Psoas muscle (tissue), 8 donors: Measurements from ENCODE around the gene PLEKHJ1. TPM values are rescaled to one million over a fixed set of nuclear protein-coding genes. Genes with fewer than 3 reads are reported as not detected.
A peak's percentile ranks its signal among the peaks of the same experiment; 100 is the strongest.
"Not testable (repeated sequence)": the region's sequence is repeated elsewhere in the genome, so short reads cannot be mapped to it uniquely, and the experiment has no call there.

Experiments
- ATAC-seq, 4 donors: fragments of 200-7000 bp; cut with Tn5 transposase; one replicate each; pipeline ENCODE4 v1.9.1; 2020; ENCODE audit warnings: moderate library complexity in 3 of 4, mild to moderate bottlenecking in 2 of 4
- DNase-seq, 2 donors: peaks; one replicate each; pipeline ENCODE4 v3.0.0-alpha.2; 2020
- H3K27ac ChIP-seq: fragments of 200-600 bp; one replicate; pipeline ENCODE4 v1.8.0; 2022
- H3K27me3 ChIP-seq, 3 donors: fragments of 200-600 bp in 1 of 3; one replicate each; pipeline versions ENCODE4 v1.6.1 to v1.8.0; 2013 to 2022; ENCODE audit warnings: low read length in 2 of 3, mild to moderate bottlenecking in 2 of 3, moderate library complexity in 1 of 3; ENCODE audit not compliant: insufficient read depth in 3 of 3
- H3K36me3 ChIP-seq, 2 donors: fragments of 200-600 bp in 1 of 2; one replicate each; pipeline versions ENCODE4 v1.6.1 to v1.8.0; 2013 to 2022; ENCODE audit warnings: low read depth in 1 of 2, mild to moderate bottlenecking in 1 of 2, moderate library complexity in 1 of 2; ENCODE audit not compliant: insufficient read depth in 1 of 2
- H3K4me1 ChIP-seq: fragments of 200-600 bp; one replicate; pipeline ENCODE4 v1.8.0; 2022
- H3K4me3 ChIP-seq: fragments of 200-600 bp; one replicate; pipeline ENCODE4 v1.8.0; 2022; ENCODE audit warnings: mild to moderate bottlenecking
- H3K9me3 ChIP-seq: fragments of 200-600 bp; one replicate; pipeline ENCODE4 v1.8.0; 2022
- WGBS, 3 donors: extraction: QIAGEN DNeasy Blood & Tissue Kit; methylation state at CpG; one replicate each; pipeline versions ENCODE4 v1.1.6 to v1.1.7; 2013; 5-methylcytosine and 5-hydroxymethylcytosine counted together
- intact Hi-C, 2 donors: fragments of 100-400 bp; cut with DNase I; formaldehyde crosslinking; loops; one replicate each; pipeline versions ENCODE4 v1.11.0 to v1.14.2; 2022
- long read RNA-seq, 2 donors: library from polyadenylated mRNA; unstranded; transcript quantifications; one replicate each; pipeline ENCODE4 v2.0.0, GENCODE V29; 2021
- polyA plus RNA-seq, 3 donors: library from polyadenylated mRNA; stranded (reverse); fragments of 200-250 nt; gene quantifications; one replicate each; pipeline ENCODE4 v1.2.3, GENCODE V29; 2013
- total RNA-seq, 4 donors: library from RNA; stranded (reverse); fragmentation: NEBNext Ultra II Directional in 2 of 4; extraction: Animal tissue kit (Norgen Biotek cat#: 25700) in 2 of 4; gene quantifications; one replicate each; pipeline versions ENCODE4 v1.2.1 to v1.2.4, GENCODE V29; 2021 to 2023
- TF ChIP-seq, protein P1 (sequence below): fragments of 200-600 bp; IDR thresholded peaks from one replicate; pipeline ENCODE4 v1.8.0; 2022; ENCODE audit warnings: antibody characterized with exemption
- donor health status: healthy with polysubstance abuse.
- donor health status: DM: no; HTN: no; CAD: no; lungs with moderate emphysema.
- donor health status: Bipolar disorder and iron deficiency.
- donor health status: healthy.
- donor health status: DM: yes; HTN: yes; CAD: no.
- donor health status: DM: no; HTN: no; CAD: no.
- donor health status: DM: no; HTN: no; CAD: no.
- donor health status: DM: yes; HTN: yes; CAD: no.

The PLEKHJ1 gene, protein sequence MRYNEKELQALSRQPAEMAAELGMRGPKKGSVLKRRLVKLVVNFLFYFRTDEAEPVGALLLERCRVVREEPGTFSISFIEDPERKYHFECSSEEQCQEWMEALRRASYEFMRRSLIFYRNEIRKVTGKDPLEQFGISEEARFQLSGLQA
- total RNA-seq (10 to 100 TPM; 54.9 to 65.5 (median 60.0) TPM), polyA plus RNA-seq (100 to 1,000 TPM in 1 of 3 donors, 10 to 100 TPM in 2; 80.6 to 146 (median 95.3) TPM)
- long read RNA-seq, donor 1, transcript PLEKHJ1-201 (6 exons, 1,206 nt) = major isoform, 78 of 81 reads
- long read RNA-seq, donor 1, partial matches to known transcripts = 0 of 81 reads
- long read RNA-seq, donor 1, other reads (novel, unspliced or antisense) = 1 of 81 reads
- long read RNA-seq, donor 2, transcript PLEKHJ1-213 (5 exons, 1,092 nt) = minor isoform, 9 of 126 reads
- long read RNA-seq, donor 2, transcript PLEKHJ1-201 (6 exons, 1,206 nt) = major isoform, 108 of 126 reads
- long read RNA-seq, donor 2, partial matches to known transcripts = 1 of 126 reads
- long read RNA-seq, donor 2, other reads (novel, unspliced or antisense) = 6 of 126 reads

DNA sequence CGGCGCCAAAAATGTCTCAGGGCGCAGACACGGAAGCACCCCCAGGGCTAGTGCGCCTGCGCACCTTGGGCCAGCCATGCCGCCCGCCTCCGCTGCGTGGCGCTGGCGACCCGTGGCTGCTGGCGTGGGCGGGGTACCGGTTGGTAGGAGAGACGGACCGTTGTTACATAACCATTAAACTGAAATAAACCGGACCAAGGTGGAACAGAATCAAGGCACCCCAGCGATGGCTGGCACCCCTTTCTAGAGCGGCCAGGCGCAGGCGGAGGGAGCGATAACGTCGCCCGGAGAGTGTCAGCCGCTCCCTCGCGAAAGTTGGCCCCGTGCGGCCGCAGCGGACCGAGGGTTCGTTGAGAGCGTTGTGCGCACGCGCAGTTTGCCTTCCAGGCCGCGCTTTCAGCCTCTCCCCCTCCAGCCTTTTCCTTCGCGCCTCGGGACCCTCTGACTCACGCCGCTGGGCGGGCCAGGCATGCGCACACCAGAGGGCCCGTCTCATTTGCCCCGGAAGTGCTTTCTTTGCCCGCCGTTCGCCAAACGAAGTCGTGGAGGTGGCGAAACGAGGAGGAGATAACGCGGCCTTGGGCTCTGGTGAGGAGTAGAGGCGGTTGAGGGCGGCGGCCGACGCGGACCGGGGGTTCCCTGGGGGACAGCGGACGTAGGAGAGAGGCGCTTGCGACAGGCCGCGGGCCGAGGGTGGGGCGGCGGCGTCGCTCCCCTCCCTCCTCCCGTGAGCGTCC lies at the start of gene PLEKHJ1, which contains the start of gene SF3A2:
Gene PLEKHJ1 (minus strand): TSS at position 16 of the 737 bp plus-strand sequence. CDS start 81 bp downstream, outside the sequence.
Gene SF3A2 (plus strand): TSS at position 511 of the 737 bp plus-strand sequence. CDS start 6,595 bp downstream, outside the sequence.
- DNase-seq (peak; percentile 97 to 99), ATAC-seq (peak; percentile 88 to 90 (median 88))
- H3K9me3 ChIP-seq = no peaks in the 10 kb centered on the region
- H3K27me3 ChIP-seq = no peaks in the 10 kb centered on the region
- peaks cover 49% of the 10 kb centered on the region for H3K4me1 ChIP-seq
- H3K27ac ChIP-seq = peak within 1 kb of the TSS; percentile 91
- 0% methylated on average over 61 to 80 of the region's 80 CpGs for WGBS, 3 donors
- peak within 1 kb of the TSS; percentile 97 for H3K4me3 ChIP-seq
- peaks cover 0 to 23% of the 10 kb centered on the region in 2 donors for H3K36me3 ChIP-seq
- TF ChIP-seq, protein P1, sequence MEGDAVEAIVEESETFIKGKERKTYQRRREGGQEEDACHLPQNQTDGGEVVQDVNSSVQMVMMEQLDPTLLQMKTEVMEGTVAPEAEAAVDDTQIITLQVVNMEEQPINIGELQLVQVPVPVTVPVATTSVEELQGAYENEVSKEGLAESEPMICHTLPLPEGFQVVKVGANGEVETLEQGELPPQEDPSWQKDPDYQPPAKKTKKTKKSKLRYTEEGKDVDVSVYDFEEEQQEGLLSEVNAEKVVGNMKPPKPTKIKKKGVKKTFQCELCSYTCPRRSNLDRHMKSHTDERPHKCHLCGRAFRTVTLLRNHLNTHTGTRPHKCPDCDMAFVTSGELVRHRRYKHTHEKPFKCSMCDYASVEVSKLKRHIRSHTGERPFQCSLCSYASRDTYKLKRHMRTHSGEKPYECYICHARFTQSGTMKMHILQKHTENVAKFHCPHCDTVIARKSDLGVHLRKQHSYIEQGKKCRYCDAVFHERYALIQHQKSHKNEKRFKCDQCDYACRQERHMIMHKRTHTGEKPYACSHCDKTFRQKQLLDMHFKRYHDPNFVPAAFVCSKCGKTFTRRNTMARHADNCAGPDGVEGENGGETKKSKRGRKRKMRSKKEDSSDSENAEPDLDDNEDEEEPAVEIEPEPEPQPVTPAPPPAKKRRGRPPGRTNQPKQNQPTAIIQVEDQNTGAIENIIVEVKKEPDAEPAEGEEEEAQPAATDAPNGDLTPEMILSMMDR = peak; percentile 93
- intact Hi-C loops = loop anchor here (2.0 to 10.0 kb wide), 6 partner anchors 36 to 156 kb away; partner anchors contain the start of genes AP3D1 (in 1 of the 2), LSM7 (in 1 of the 2) and SPPL2B (in 1 of the 2)

DNA sequence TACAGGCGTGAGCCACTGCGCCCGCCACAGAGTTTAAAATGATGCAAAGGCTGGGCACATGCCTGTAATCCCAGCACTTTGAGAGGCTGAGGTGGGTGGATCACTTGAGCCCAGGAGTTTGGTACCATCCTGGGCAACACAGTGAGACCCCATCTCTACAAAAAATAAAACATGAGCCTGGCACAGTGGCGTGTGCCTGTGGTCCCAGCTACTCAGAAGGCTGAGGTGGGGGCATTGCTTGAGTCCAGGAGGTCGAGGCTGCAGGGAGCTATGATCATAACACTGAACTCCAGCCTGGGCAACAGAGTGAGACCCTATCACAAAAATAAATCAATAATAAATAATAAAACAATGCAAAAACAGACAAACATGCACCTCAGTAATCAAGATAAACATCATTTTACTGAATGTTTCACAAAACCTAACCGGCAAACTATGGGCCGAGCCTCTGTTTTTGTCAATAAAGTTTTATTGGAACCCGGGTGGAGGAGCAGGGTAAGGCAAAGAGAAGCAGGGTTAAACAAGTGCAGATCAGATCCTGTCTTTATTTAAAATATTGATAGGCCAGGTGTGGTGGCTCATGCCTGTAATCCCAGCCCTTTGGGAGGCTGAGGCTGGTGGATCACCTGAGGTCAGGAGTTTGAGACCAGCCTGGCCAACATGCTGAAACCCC lies 47.8 kb upstream of the PLEKHJ1 start:
- 90 to 96% (median 95%) methylated on average over 8 of the region's 8 CpGs for WGBS, 3 donors
- TF ChIP-seq, protein P1 = no peak
- intact Hi-C loops = no loop called here

DNA sequence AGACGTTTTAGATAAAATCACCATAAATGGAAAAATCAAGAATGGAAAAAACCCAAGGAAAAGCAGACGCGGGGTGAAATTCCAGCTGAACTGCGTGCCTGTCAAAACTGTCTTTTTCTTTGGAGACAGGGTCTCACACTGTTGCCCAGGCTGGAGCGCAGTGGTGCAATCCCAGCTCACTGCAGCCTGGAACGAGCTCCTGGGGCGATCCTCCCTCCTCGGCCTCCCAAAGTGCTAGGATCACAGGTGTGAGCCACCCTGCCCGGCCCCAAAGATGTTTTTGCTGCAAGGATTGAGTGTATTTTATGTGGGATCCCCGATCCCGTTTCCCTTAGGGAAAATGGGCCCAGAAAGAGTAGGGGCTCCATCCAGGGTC lies 46.7 kb upstream of the PLEKHJ1 start:
- ATAC-seq = no peak
- Histone ChIP-seq H3K4me3 (peak overlapping the region; percentile 46), H3K27ac (no peak overlapping the region), H3K36me3 (no peaks in the 10 kb centered on the region), H3K27me3 (no peaks in the 10 kb centered on the region), H3K4me1 (no peaks in the 10 kb centered on the region), H3K9me3 (no peaks in the 10 kb centered on the region)
- 75 to 77% (median 76%) methylated on average over 11 of the region's 11 CpGs for whole genome bisulfite sequencing, 3 donors
- no peak for DNase-seq
- intact Hi-C loops = no loop called here
- TF ChIP-seq, protein P1 = no peak

More for the DNA sequence above, 47.8 kb upstream of the PLEKHJ1 start:
- H3K36me3 ChIP-seq = no peaks in the 10 kb centered on the region
- peaks cover 0 to 9% (median 7%) of the 10 kb centered on the region in 3 donors for H3K27me3 ChIP-seq
- H3K4me3 ChIP-seq = no peak overlapping the region
- no peaks in the 10 kb centered on the region for H3K9me3 ChIP-seq
- DNase-seq (no peak), ATAC-seq (no peak)
- no peak overlapping the region for H3K27ac ChIP-seq
- no peaks in the 10 kb centered on the region for H3K4me1 ChIP-seq

DNA sequence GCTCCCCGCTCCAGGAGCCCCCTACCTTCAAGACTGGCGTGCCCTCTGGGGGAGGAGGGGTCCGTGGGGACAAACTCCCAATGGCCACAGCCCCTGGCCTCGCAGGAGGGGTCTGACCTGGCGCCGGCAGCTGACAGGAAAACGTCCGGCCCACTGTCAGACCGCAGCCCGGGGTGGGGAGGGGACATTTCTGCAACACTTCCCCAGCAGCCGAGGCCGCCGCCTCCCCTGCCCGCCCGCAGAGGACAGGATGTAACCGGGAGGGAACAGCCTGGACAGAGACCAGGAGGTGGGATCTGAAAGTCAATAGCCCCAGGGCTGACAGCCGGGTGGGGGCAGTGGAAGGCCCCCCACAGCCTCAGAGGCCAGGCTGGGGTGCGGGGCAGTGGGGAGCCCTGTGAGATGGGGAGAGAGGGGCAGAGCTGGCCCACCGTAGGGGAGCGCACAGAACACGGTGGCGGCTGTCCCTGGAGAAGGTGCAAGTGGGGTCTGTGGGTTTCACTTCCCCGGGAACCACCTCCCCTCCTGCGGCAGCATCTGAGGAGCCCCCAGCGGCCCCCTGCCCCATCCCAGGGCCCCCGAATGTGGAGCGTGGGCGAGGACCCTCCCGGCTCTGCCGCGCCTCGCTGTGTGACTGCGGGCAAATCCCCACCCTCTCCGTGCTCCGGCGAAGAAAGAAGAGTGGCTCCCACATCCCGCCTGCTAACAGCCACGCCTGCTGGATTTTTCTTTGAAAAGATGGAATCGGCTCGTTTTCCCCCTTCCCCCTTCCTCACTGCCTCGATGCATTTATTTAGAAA lies 46.1 kb upstream of the PLEKHJ1 start, which contains the start of gene PEAK3:
Gene PEAK3 (minus strand): TSS at position 114 of the 800 bp plus-strand sequence. CDS start 1,244 bp downstream, outside the sequence.
- Histone ChIP-seq H3K9me3 (no peaks in the 10 kb centered on the region), H3K36me3 (no peaks in the 10 kb centered on the region), H3K27ac (no peak within 1 kb of the TSS), H3K4me1 (no peaks in the 10 kb centered on the region), H3K27me3 (no peaks in the 10 kb centered on the region), H3K4me3 (peak within 1 kb of the TSS; percentile 46)
- 19 to 27% (median 23%) methylated on average over 34 to 41 of the region's 41 CpGs for WGBS, 3 donors
- DNase-seq = peak; percentile 70 to 85
- peak; percentile 30 to 61 (median 41) for ATAC-seq
- TF ChIP-seq, protein P1 = no peak
- intact Hi-C loops = no loop called here

DNA sequence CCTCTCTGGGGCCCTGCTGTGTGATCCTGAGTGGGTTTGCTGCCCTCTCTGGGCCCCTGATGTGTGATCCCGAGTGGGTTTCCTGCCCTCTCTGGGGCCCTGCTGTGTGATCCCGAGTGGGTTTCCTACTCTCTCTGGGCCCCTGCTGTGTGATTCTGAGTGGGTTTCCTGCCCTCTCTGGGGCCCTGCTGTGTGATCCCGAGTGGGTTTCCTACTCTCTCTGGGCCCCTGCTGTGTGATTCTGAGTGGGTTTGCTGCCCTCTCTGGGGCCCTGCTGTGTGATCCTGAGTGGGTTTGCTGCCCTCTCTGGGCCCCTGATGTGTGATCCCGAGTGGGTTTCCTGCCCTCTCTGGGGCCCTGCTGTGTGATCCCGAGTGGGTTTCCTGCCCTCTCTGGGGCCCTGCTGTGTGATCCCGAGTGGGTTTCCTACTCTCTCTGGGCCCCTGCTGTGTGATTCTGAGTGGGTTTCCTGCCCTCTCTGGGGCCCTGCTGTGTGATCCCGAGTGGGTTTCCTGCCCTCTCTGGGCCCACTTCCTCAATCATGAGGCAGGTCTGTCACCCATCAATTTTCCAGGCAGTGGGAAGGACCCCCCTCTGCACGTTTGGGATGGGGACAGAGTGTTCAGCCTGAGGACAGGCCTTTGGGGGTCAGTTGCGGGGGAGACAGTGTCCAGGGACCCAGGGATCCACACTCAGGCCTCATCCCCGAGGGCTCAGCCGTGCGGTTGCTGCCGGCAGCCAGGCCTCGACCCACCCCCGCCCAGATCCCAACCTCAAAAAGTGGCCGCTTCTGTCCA lies 45.3 kb upstream of the PLEKHJ1 start:
- ATAC-seq = peak in 2 of 4 donors; percentile 3 to 20
- H3K27ac ChIP-seq, DNase-seq, intact Hi-C loops, H3K9me3 ChIP-seq, H3K4me1 ChIP-seq, H3K27me3 ChIP-seq, H3K36me3 ChIP-seq: not testable (repeated sequence)
- peak overlapping the region; percentile 46 for H3K4me3 ChIP-seq
- 30 to 49% (median 41%) methylated on average over 13 to 16 of the region's 16 CpGs for WGBS, 3 donors
